K562 (cell line): ENCODE results near the gene MLH3. TPM values are rescaled to one million over a fixed set of nuclear protein-coding genes. Genes with fewer than 3 reads are reported as not detected.
A peak's percentile ranks its signal among the peaks of the same experiment; 100 is the strongest.

Experiments used
- ARID2 ChIP-seq: fragments of 450-650 bp; IDR thresholded peaks from 2 replicates; pipeline ENCODE4 v1.6.1; 2017; ENCODE audit warnings: antibody characterized with exemption, mild to moderate bottlenecking
- BCOR ChIP-seq: fragments of 450-650 bp; IDR thresholded peaks from 2 replicates; pipeline ENCODE4 v1.6.1; 2016
- BRCA1 ChIP-seq, 2 experiments: fragments of 450-650 bp in 1 of 2; sonication (generic) in 1 of 2; formaldehyde crosslinking in 1 of 2; IDR thresholded peaks; 2 replicates each; pipeline versions ENCODE4 v1.5.0 to v1.6.1; 2017 to 2020; ENCODE audit warnings: mild to moderate bottlenecking in 1 of 2, missing genetic modification reagents in 1 of 2
- CC2D1A ChIP-seq: fragments of 450-650 bp; IDR thresholded peaks from 2 replicates; pipeline ENCODE4 v1.6.1; 2017; ENCODE audit warnings: mild to moderate bottlenecking
- CHD4 ChIP-seq: fragments of 200-600 bp; sonication (generic); IDR thresholded peaks from 3 replicates; pipeline ENCODE4 v1.6.1; 2012; ENCODE audit warnings: low read depth, mild to moderate bottlenecking, mixed read lengths, low read length, inconsistent platforms; ENCODE audit not compliant: insufficient read depth, insufficient replicate concordance, poor library complexity, severe bottlenecking
- DPF2 ChIP-seq: fragments of 450-650 bp; IDR thresholded peaks from 2 replicates; pipeline ENCODE4 v1.6.1; 2016
- E2F4 ChIP-seq: sonication (generic); formaldehyde crosslinking; IDR thresholded peaks from 2 replicates; pipeline ENCODE4 v1.8.0; 2022; ENCODE audit warnings: mild to moderate bottlenecking, low read depth, missing genetic modification reagents
- EHMT2 ChIP-seq: fragments of 450-650 bp; IDR thresholded peaks from 2 replicates; pipeline ENCODE4 v1.6.1; 2018; ENCODE audit warnings: antibody characterized with exemption
- FOSL1 ChIP-seq: fragments of 200-800 bp; sonication (Bioruptor generic); conservative IDR thresholded peaks from 2 replicates; pipeline ENCODE4 v1.6.1; 2016; ENCODE audit warnings: missing genetic modification characterization, missing compliant biosample characterization
- KLF1 ChIP-seq: fragments of 450-650 bp; IDR thresholded peaks from 2 replicates; pipeline ENCODE4 v1.6.1; 2016; ENCODE audit warnings: missing genetic modification characterization, missing compliant biosample characterization
- MAFG ChIP-seq: fragments of 450-650 bp; conservative IDR thresholded peaks from 2 replicates; pipeline ENCODE4 v1.6.1; 2016; ENCODE audit warnings: missing genetic modification characterization, missing compliant biosample characterization
- MAFK ChIP-seq: IDR thresholded peaks from 2 replicates; pipeline ENCODE4 v1.6.1; 2011; ENCODE audit warnings: low read length, improper control_type of control experiment
- OTX1 ChIP-seq: fragments of 450-650 bp; formaldehyde crosslinking; IDR thresholded peaks from 2 replicates; pipeline ENCODE4 v1.4.0; 2022; ENCODE audit warnings: mild to moderate bottlenecking
- ZBTB8A ChIP-seq: fragments of 450-650 bp; IDR thresholded peaks from 2 replicates; pipeline ENCODE4 v1.6.1; 2018; ENCODE audit warnings: mild to moderate bottlenecking, moderate library complexity; ENCODE audit not compliant: partially characterized antibody
- ZNF23 ChIP-seq: fragments of 250-450 bp; sonication (Bioruptor Pico); IDR thresholded peaks from 2 replicates; pipeline ENCODE4 v1.4.0; 2020; ENCODE audit warnings: mild to moderate bottlenecking
- ZNF76 ChIP-seq: fragments of 250-450 bp; sonication (Bioruptor Pico); IDR thresholded peaks from 2 replicates; pipeline ENCODE4 v1.4.0; 2020; ENCODE audit warnings: mild to moderate bottlenecking, moderate library complexity, borderline replicate concordance
- polyA plus RNA-seq, 8 experiments: library from polyadenylated mRNA; depleted of rRNA in 4 of 8; stranded (reverse) in 5 of 8; unstranded in 3 of 8; fragments of >200 nt; fragmentation: Nextera tagmentation in 2 of 8; fragmentation: Illumina TruSeq in 1 of 8; extraction: Ambion mirVana in 2 of 8; extraction: Trizol in 1 of 8; gene quantifications; 2 replicates each; pipeline versions ENCODE4 v1.2.1 to v1.2.3, GENCODE V29; 2011 to 2014; ENCODE audit warnings: inconsistent platforms in 1 of 8, missing spikeins in 1 of 8
- total RNA-seq, 7 experiments: library from RNA; depleted of rRNA in 6 of 7; stranded (reverse); fragments of >200 nt in 6 of 7; fragmentation: Illumina TruSeq in 2 of 7; extraction: Trizol in 2 of 7; gene quantifications; 2 replicates each; pipeline versions ENCODE4 v1.2.1 to v1.2.3, GENCODE V29; 2011 to 2021; ENCODE audit warnings: low replicate concordance in 1 of 7
- TF ChIP-seq, protein P1 (sequence below), 2 experiments: fragments of 450-650 bp in 1 of 2; sonication (generic) in 1 of 2; formaldehyde crosslinking in 1 of 2; IDR thresholded peaks; 2 replicates each; pipeline versions ENCODE4 v1.7.1 to v1.9.0; 2016 to 2022; ENCODE audit warnings: inconsistent platforms in 1 of 2, mild to moderate bottlenecking in 1 of 2, missing genetic modification reagents in 1 of 2

MLH3 gene
- total and polyA plus RNA-seq, 9 of the 15 experiments (the other 6 are each of a cell fraction or from before 2014, with no cell fraction given): 5.9 to 15.3 (median 10.7) TPM

GRCh38 chr14:75068294-75069120 lies 17.2 kb upstream of the MLH3 start (continued):
- TF ChIP-seq, protein P1, sequence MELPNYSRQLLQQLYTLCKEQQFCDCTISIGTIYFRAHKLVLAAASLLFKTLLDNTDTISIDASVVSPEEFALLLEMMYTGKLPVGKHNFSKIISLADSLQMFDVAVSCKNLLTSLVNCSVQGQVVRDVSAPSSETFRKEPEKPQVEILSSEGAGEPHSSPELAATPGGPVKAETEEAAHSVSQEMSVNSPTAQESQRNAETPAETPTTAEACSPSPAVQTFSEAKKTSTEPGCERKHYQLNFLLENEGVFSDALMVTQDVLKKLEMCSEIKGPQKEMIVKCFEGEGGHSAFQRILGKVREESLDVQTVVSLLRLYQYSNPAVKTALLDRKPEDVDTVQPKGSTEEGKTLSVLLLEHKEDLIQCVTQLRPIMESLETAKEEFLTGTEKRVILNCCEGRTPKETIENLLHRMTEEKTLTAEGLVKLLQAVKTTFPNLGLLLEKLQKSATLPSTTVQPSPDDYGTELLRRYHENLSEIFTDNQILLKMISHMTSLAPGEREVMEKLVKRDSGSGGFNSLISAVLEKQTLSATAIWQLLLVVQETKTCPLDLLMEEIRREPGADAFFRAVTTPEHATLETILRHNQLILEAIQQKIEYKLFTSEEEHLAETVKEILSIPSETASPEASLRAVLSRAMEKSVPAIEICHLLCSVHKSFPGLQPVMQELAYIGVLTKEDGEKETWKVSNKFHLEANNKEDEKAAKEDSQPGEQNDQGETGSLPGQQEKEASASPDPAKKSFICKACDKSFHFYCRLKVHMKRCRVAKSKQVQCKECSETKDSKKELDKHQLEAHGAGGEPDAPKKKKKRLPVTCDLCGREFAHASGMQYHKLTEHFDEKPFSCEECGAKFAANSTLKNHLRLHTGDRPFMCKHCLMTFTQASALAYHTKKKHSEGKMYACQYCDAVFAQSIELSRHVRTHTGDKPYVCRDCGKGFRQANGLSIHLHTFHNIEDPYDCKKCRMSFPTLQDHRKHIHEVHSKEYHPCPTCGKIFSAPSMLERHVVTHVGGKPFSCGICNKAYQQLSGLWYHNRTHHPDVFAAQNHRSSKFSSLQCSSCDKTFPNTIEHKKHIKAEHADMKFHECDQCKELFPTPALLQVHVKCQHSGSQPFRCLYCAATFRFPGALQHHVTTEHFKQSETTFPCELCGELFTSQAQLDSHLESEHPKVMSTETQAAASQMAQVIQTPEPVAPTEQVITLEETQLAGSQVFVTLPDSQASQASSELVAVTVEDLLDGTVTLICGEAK (IDR thresholded peaks at IDR 0.05): 0 out of 2 replicates have a peak, but pooled peaks have one; percentile 43
- TF ChIP-seq, protein P1 (CRISPR knock-in tag; IDR thresholded peaks at IDR 0.05): no peak
- no peak for TF ChIP-seq CHD4
- TF ChIP-seq FOSL1 (tag): peak; percentile 64
- no peak for TF ChIP-seq KLF1
- TF ChIP-seq ZBTB8A: no peak
- TF ChIP-seq ZNF76 (CRISPR knock-in tag): no peak
- peak; percentile 59; the same call in 1 of the 2 replicates for TF ChIP-seq MAFK
- peak; percentile 51; the same call in 1 of the 2 replicates for TF ChIP-seq DPF2
- 0 out of 2 replicates have a peak, but pooled peaks have one; percentile 10 for TF ChIP-seq OTX1
- no peak for TF ChIP-seq E2F4
- peak; percentile 35; the same call in 1 of the 2 replicates for TF ChIP-seq ARID2
- no peak for TF ChIP-seq CC2D1A
- TF ChIP-seq BRCA1 (IDR thresholded peaks at IDR 0.05): no peak
- TF ChIP-seq BRCA1 (CRISPR knock-in tag; IDR thresholded peaks at IDR 0.05): no peak
- peak; percentile 92 for TF ChIP-seq MAFG (tag)
- TF ChIP-seq BCOR: no peak
- no peak for TF ChIP-seq ZNF23 (CRISPR knock-in tag)
- TF ChIP-seq EHMT2: 0 out of 2 replicates have a peak, but pooled peaks have one; percentile 71
